ENCODE results near the gene C5.
A peak's percentile ranks its signal among the peaks of the same experiment; 100 is the strongest.

C5 gene

GRCh38 chr9:120922404-120923195 is 127.5 kb downstream of the C5 start:
- no peak for DNase-seq

GRCh38 chr9:120921661-120922181 is 128.4 kb downstream of the C5 start:
- DNase-seq: no peak

GRCh38 chr9:120920806-120921178 is 129.3 kb downstream of the C5 start:
- DNase-seq: no peak

- no peak for DNase-seq
Measured at GRCh38 chr9:120919843-120920805, 130.0 kb downstream of the C5 start.

GRCh38 chr9:120918931-120919842 is 130.9 kb downstream of the C5 start:
- no peak for DNase-seq

GRCh38 chr9:120917929-120918762 is 131.9 kb downstream of the C5 start:
- DNase-seq: no peak

GRCh38 chr9:120916991-120917880 is 132.8 kb downstream of the C5 start:
- DNase-seq: no peak

- DNase-seq: no peak
Measured at GRCh38 chr9:120916588-120916987, 133.5 kb downstream of the C5 start.

GRCh38 chr9:120915854-120916470 is 134.1 kb downstream of the C5 start:
- no peak for DNase-seq

- DNase-seq: no peak
Measured at GRCh38 chr9:120914953-120915352, 135.1 kb downstream of the C5 start.

GRCh38 chr9:120914396-120914795 is 135.7 kb downstream of the C5 start:
- DNase-seq: no peak

- peak; percentile 44 for DNase-seq
Measured at GRCh38 chr9:120913647-120914264, 136.3 kb downstream of the C5 start.

GRCh38 chr9:120912958-120913646 is 137.0 kb downstream of the C5 start:
- DNase-seq: no peak

- no peak for DNase-seq
Measured at GRCh38 chr9:120911295-120911837, 138.7 kb downstream of the C5 start.

- no peak for DNase-seq
Measured at GRCh38 chr9:120910643-120911042, 139.4 kb downstream of the C5 start.

GRCh38 chr9:120909904-120910303 is 140.2 kb downstream of the C5 start:
- DNase-seq: no peak

- no peak for DNase-seq
Measured at GRCh38 chr9:120905315-120906164, 144.5 kb downstream of the C5 start.

GRCh38 chr9:120904978-120905301 is 145.1 kb downstream of the C5 start:
- no peak for DNase-seq

All from RPMI8226 (cell line).